Esophagus muscularis mucosa (tissue), 4 donors: Measurements from ENCODE around the gene GTF2A2.

ENCODE experiments used
- EP300 ChIP-seq: sonication (generic); formaldehyde crosslinking; IDR thresholded peaks from one replicate; pipeline ENCODE4 v1.6.1; 2017; ENCODE audit warnings: antibody characterized with exemption
- POLR2A ChIP-seq: fragments of 450-650 bp; IDR thresholded peaks from one replicate; pipeline ENCODE4 v1.6.1; 2017; ENCODE audit warnings: antibody characterized with exemption, moderate library complexity, mild to moderate bottlenecking, low read depth
- TF ChIP-seq, protein P1 (sequence below), 3 experiments: fragments of 200-600 bp in 2 of 3; fragments of 450-650 bp in 1 of 3; sonication (generic) in 2 of 3; IDR thresholded peaks; one replicate each; pipeline ENCODE4 v1.5.1; 2017 to 2019; ENCODE audit warnings: antibody characterized with exemption in 3 of 3, mild to moderate bottlenecking in 2 of 3, moderate library complexity in 1 of 3

DNA sequence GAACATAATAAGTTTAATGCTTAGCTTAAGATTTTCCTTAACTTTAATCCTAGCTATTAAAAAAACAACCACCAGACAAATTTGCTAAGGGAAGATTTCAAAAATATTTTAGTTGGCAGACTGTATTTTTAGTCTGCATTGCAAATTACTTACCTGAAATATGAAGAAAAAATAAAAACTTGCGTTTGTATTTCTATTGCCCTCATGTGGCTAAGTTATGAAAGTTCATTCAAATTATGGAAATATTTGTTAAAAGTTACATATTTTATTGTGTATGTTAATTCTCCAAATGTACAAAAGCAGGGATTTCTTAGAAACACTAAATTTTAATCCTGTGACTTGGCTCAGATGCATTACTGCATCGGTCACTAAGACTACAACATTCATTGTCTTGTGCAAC, 15.0 kb downstream of the GTF2A2 start:
- TF ChIP-seq, protein P1, sequence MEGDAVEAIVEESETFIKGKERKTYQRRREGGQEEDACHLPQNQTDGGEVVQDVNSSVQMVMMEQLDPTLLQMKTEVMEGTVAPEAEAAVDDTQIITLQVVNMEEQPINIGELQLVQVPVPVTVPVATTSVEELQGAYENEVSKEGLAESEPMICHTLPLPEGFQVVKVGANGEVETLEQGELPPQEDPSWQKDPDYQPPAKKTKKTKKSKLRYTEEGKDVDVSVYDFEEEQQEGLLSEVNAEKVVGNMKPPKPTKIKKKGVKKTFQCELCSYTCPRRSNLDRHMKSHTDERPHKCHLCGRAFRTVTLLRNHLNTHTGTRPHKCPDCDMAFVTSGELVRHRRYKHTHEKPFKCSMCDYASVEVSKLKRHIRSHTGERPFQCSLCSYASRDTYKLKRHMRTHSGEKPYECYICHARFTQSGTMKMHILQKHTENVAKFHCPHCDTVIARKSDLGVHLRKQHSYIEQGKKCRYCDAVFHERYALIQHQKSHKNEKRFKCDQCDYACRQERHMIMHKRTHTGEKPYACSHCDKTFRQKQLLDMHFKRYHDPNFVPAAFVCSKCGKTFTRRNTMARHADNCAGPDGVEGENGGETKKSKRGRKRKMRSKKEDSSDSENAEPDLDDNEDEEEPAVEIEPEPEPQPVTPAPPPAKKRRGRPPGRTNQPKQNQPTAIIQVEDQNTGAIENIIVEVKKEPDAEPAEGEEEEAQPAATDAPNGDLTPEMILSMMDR (IDR thresholded peaks at IDR 0.05), result no peak
- TF ChIP-seq POLR2A (no peak), EP300 (no peak)
